GM12878 (cell line): ENCODE data around the gene MAFG. TPM values are rescaled to one million over a fixed set of nuclear protein-coding genes. Genes with fewer than 3 reads are reported as not detected.

Experiments used
- ATF7 ChIP-seq: fragments of 450-650 bp; IDR thresholded peaks from 2 replicates; pipeline ENCODE4 v1.6.1; 2016; ENCODE audit warnings: low read depth, mild to moderate bottlenecking
- BRCA1 ChIP-seq: IDR thresholded peaks from 2 replicates; pipeline ENCODE4 v1.6.1; 2011; ENCODE audit warnings: low read depth, low read length, improper control_type of control experiment
- CBX5 ChIP-seq: sonication (generic); IDR thresholded peaks from 2 replicates; pipeline ENCODE4 v1.6.1; 2016; ENCODE audit warnings: low read depth, moderate library complexity, mild to moderate bottlenecking, inconsistent platforms
- CHD1 ChIP-seq: IDR thresholded peaks from 2 replicates; pipeline ENCODE4 v1.6.1; 2012; ENCODE audit warnings: low read depth, low read length, improper control_type of control experiment
- EED ChIP-seq: sonication (generic); IDR thresholded peaks from 2 replicates; pipeline ENCODE4 v1.6.1; 2016; ENCODE audit warnings: antibody characterized with exemption, low read depth
- FOXK2 ChIP-seq: fragments of 450-650 bp; IDR thresholded peaks from 2 replicates; pipeline ENCODE4 v1.6.1; 2017; ENCODE audit warnings: mild to moderate bottlenecking, moderate library complexity
- FOXM1 ChIP-seq: IDR thresholded peaks from 2 replicates; pipeline ENCODE4 v1.6.1; 2012; ENCODE audit warnings: low read depth, mild to moderate bottlenecking, inconsistent platforms, low read length, moderate library complexity
- HCFC1 ChIP-seq: fragments of 150-350 bp; IDR thresholded peaks from 2 replicates; pipeline ENCODE4 v1.6.1; 2014; ENCODE audit warnings: low read length
- IKZF1 ChIP-seq: fragments of 450-650 bp; conservative IDR thresholded peaks from 2 replicates; pipeline ENCODE4 v1.6.1; 2017; ENCODE audit warnings: antibody characterized with exemption, mild to moderate bottlenecking
- JUNB ChIP-seq: IDR thresholded peaks from 2 replicates; pipeline ENCODE4 v1.6.1; 2016; ENCODE audit warnings: antibody characterized with exemption, mild to moderate bottlenecking
- JUND ChIP-seq: IDR thresholded peaks from 2 replicates; pipeline ENCODE4 v1.6.1; 2012; ENCODE audit warnings: low read depth, mild to moderate bottlenecking, low read length, improper control_type of control experiment, moderate library complexity
- KDM1A ChIP-seq: fragments of 200-600 bp; sonication (generic); IDR thresholded peaks from 2 replicates; pipeline ENCODE4 v1.6.1; 2016; ENCODE audit warnings: borderline replicate concordance
- KLF5 ChIP-seq: fragments of 450-650 bp; IDR thresholded peaks from 2 replicates; pipeline ENCODE4 v1.6.1; 2014; ENCODE audit warnings: mild to moderate bottlenecking; ENCODE audit not compliant: partially characterized antibody
- MTA2 ChIP-seq: fragments of 450-650 bp; IDR thresholded peaks from 2 replicates; pipeline ENCODE4 v1.6.1; 2016; ENCODE audit warnings: low read depth, mild to moderate bottlenecking, moderate library complexity
- MTA3 ChIP-seq: IDR thresholded peaks from 2 replicates; pipeline ENCODE4 v1.6.1; 2012; ENCODE audit warnings: low read length, inconsistent platforms, borderline replicate concordance
- NFYB ChIP-seq: IDR thresholded peaks from 2 replicates; pipeline ENCODE4 v1.6.1; 2011; ENCODE audit warnings: low read depth, mild to moderate bottlenecking, low read length, improper control_type of control experiment, moderate library complexity; ENCODE audit not compliant: insufficient read depth
- NR2C1 ChIP-seq: fragments of 450-650 bp; IDR thresholded peaks from 2 replicates; pipeline ENCODE4 v1.6.1; 2017; ENCODE audit warnings: antibody characterized with exemption, mild to moderate bottlenecking, moderate library complexity
- PML ChIP-seq: IDR thresholded peaks from 2 replicates; pipeline ENCODE4 v1.6.1; 2012; ENCODE audit warnings: low read length, inconsistent platforms
- POLR2AphosphoS5 ChIP-seq: IDR thresholded peaks from 2 replicates; pipeline ENCODE4 v1.6.1; 2011; ENCODE audit warnings: mild to moderate bottlenecking, low read length, inconsistent platforms
- SIX5 ChIP-seq: IDR thresholded peaks from 2 replicates; pipeline ENCODE4 v1.6.1; 2011; ENCODE audit warnings: mild to moderate bottlenecking, low read depth, low read length, moderate library complexity; ENCODE audit not compliant: severe bottlenecking
- SRF ChIP-seq, 2 experiments: IDR thresholded peaks; 2 replicates each; pipeline ENCODE4 v1.6.1; 2011; ENCODE audit warnings: low read depth in 2 of 2, low read length in 2 of 2, mild to moderate bottlenecking in 1 of 2, moderate library complexity in 1 of 2
- SUPT20H ChIP-seq: IDR thresholded peaks from 2 replicates; pipeline ENCODE4 v1.6.1; 2011; ENCODE audit warnings: low read depth, mild to moderate bottlenecking, low read length, moderate library complexity, borderline replicate concordance; ENCODE audit not compliant: control insufficient read depth
- TCF12 ChIP-seq: IDR thresholded peaks from 2 replicates; pipeline ENCODE4 v1.6.1; 2011; ENCODE audit warnings: low read depth, mild to moderate bottlenecking, low read length
- TCF7 ChIP-seq: IDR thresholded peaks from 2 replicates; pipeline ENCODE4 v1.6.1; 2014; ENCODE audit warnings: antibody characterized with exemption, borderline replicate concordance
- ZBTB33 ChIP-seq: fragments of 450-650 bp; IDR thresholded peaks from 2 replicates; pipeline ENCODE4 v1.6.1; 2017; ENCODE audit warnings: mild to moderate bottlenecking
- ZNF217 ChIP-seq: fragments of 450-650 bp; IDR thresholded peaks from 2 replicates; pipeline ENCODE4 v1.6.1; 2017; ENCODE audit warnings: antibody characterized with exemption, mild to moderate bottlenecking
- ZNF384 ChIP-seq: IDR thresholded peaks from 2 replicates; pipeline ENCODE4 v1.6.1; 2012; ENCODE audit warnings: low read depth, mild to moderate bottlenecking, low read length, improper control_type of control experiment, borderline replicate concordance
- polyA plus RNA-seq, 11 experiments: library from polyadenylated mRNA; depleted of rRNA in 4 of 11; unstranded in 6 of 11; stranded (reverse) in 5 of 11; fragments of >200 nt; fragmentation: Nextera tagmentation in 4 of 11; fragmentation: Illumina TruSeq in 1 of 11; extraction: Ambion mirVana in 4 of 11; extraction: Trizol in 1 of 11; gene quantifications; 1 replicate in 1 of 11; 2 replicates in 10 of 11; pipeline versions ENCODE4 v1.2.1 to v1.2.3, GENCODE V29; 2011 to 2016; ENCODE audit warnings: inconsistent platforms in 2 of 11, missing spikeins in 2 of 11, low read depth in 1 of 11
- total RNA-seq, 4 experiments: library from RNA; depleted of rRNA in 3 of 4; stranded (reverse); fragments of >200 nt in 3 of 4; fragmentation: Illumina TruSeq in 1 of 4; extraction: Trizol in 1 of 4; gene quantifications; 2 replicates each; pipeline versions ENCODE4 v1.2.1 to v1.2.3, GENCODE V29; 2013 to 2021
- TF ChIP-seq, protein P1 (sequence below): fragments of 450-650 bp; IDR thresholded peaks from 2 replicates; pipeline ENCODE4 v1.6.1; 2018; ENCODE audit warnings: borderline replicate concordance, mild to moderate bottlenecking; ENCODE audit not compliant: partially characterized antibody
- TF ChIP-seq, protein P2 (sequence below): IDR thresholded peaks from 2 replicates; pipeline ENCODE4 v1.6.1; 2011; ENCODE audit warnings: low read depth, low read length, improper control_type of control experiment, borderline replicate concordance

Gene MAFG
- total and polyA plus RNA-seq, 10 of the 15 experiments (the other 5 are each of a cell fraction or from before 2014, with no cell fraction given), result 0.48 to 20.1 (median 7.6) TPM

DNA sequence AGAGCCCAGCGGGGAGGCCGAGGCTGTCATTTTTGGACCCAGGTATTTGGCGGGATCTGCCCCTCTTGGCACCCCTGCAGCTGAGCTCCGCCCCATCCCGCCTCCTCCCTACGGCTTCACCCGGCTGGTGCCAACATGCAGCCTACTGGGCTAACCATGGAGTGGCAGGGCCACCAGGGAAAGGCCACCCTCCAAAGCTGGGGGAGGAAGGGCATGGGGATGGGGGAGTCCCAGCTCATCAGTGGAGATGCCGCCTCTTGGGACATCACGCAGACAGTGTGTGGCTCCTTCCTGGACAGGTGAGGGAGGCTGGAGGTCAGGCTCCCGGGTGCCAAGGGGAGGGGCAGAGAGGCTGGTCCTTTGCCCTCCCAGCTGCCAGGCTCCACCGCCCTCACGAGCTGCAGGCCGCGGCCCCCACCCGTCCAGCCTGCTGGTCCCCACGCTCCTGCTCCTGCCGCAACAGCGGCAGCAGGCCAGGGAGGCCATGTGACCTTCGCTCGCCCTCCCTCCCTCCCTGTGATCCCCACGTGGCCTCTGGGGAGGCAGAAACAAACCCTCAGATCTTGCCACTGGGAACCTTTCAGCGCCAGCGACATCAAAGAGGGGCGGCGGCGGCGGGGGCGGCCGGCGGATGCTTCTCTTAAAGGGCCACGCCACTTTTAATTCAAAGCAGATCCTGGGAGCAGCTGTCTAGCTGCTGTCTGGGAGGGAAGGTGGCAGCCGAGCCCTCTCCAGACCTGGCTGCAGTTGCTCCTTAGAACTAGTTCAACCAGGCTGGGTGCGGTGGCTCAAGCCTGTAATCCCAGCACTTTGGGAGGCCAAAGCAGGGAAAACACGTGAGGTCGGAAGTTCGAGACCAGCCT, 40.2 kb upstream of the MAFG start (continued):
- TF ChIP-seq ZNF384 (no peak), EED (no peak), FOXM1 (no peak), NR2C1 (no peak), BRCA1 (no peak), IKZF1 (peak; percentile 68), ATF7 (no peak), PML (no peak), MTA2 (no peak), FOXK2 (no peak), CHD1 (no peak), JUND (no peak), CBX5 (no peak), KLF5 (no peak), NFYB (no peak), JUNB (no peak), KDM1A (no peak), SIX5 (no peak), ZNF217 (no peak), ZBTB33 (no peak), HCFC1 (no peak), TCF7 (peak; percentile 99), MTA3 (no peak), SRF (IDR thresholded peaks at IDR 0.05; ENCODE audit: low read depth in 2 of 2, low read length in 2 of 2) (no peak), TCF12 (no peak), SUPT20H (no peak), POLR2AphosphoS5 (no peak)
- TF ChIP-seq, protein P1, sequence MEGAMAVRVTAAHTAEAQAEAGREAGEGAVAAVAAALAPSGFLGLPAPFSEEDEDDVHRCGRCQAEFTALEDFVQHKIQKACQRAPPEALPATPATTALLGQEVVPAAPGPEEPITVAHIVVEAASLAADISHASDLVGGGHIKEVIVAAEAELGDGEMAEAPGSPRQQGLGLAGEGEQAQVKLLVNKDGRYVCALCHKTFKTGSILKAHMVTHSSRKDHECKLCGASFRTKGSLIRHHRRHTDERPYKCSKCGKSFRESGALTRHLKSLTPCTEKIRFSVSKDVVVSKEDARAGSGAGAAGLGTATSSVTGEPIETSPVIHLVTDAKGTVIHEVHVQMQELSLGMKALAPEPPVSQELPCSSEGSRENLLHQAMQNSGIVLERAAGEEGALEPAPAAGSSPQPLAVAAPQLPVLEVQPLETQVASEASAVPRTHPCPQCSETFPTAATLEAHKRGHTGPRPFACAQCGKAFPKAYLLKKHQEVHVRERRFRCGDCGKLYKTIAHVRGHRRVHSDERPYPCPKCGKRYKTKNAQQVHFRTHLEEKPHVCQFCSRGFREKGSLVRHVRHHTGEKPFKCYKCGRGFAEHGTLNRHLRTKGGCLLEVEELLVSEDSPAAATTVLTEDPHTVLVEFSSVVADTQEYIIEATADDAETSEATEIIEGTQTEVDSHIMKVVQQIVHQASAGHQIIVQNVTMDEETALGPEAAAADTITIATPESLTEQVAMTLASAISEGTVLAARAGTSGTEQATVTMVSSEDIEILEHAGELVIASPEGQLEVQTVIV, result no peak
- TF ChIP-seq, protein P2, sequence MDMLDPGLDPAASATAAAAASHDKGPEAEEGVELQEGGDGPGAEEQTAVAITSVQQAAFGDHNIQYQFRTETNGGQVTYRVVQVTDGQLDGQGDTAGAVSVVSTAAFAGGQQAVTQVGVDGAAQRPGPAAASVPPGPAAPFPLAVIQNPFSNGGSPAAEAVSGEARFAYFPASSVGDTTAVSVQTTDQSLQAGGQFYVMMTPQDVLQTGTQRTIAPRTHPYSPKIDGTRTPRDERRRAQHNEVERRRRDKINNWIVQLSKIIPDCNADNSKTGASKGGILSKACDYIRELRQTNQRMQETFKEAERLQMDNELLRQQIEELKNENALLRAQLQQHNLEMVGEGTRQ, result peak; percentile 89
